Ishikawa (cell line): ENCODE measurements around the gene AWAT2.

Source experiments
- CEBPB ChIP-seq: IDR thresholded peaks from 2 replicates; pipeline ENCODE4 v1.6.1; 2012
- CREB1 ChIP-seq: IDR thresholded peaks from 2 replicates; pipeline ENCODE4 v1.6.1; 2012; ENCODE audit warnings: low read depth
- EP300 ChIP-seq: IDR thresholded peaks from 2 replicates; pipeline ENCODE4 v1.6.1; 2012; ENCODE audit warnings: borderline replicate concordance
- RAD21 ChIP-seq: IDR thresholded peaks from 2 replicates; pipeline ENCODE4 v1.6.1; 2012; ENCODE audit warnings: low read depth
- REST ChIP-seq: IDR thresholded peaks from 2 replicates; pipeline ENCODE4 v1.6.1; 2012; ENCODE audit warnings: low read depth, mild to moderate bottlenecking
- TAF1 ChIP-seq: IDR thresholded peaks from 2 replicates; pipeline ENCODE4 v1.6.1; 2012; ENCODE audit warnings: low read depth, mild to moderate bottlenecking
- USF1 ChIP-seq: IDR thresholded peaks from 2 replicates; pipeline ENCODE4 v1.6.1; 2012
- ZBTB7A ChIP-seq: IDR thresholded peaks from 2 replicates; pipeline ENCODE4 v1.6.1; 2012; ENCODE audit warnings: low read depth

- no peak for TF ChIP-seq CEBPB
- TF ChIP-seq REST = no peak
- TF ChIP-seq ZBTB7A = no peak
- TF ChIP-seq TAF1 = no peak
- no peak for TF ChIP-seq CREB1
- no peak for TF ChIP-seq EP300
- no peak for TF ChIP-seq USF1
- no peak for TF ChIP-seq RAD21
These were observed 37.0 kb downstream of the AWAT2 start for GRCh38 chrX:70012756-70013155.
